ENCODE measurements around the gene ZNF554.

ZNF554 gene

GRCh38 chr19:2783781-2784145, 35.9 kb upstream of the ZNF554 start:
- no peak for DNase-seq (ENCODE audit: low read depth)
- H3K4me3 ChIP-seq (replicated peaks; ENCODE audit: low read depth, low read length): peak overlapping the region; percentile 98

DNA sequence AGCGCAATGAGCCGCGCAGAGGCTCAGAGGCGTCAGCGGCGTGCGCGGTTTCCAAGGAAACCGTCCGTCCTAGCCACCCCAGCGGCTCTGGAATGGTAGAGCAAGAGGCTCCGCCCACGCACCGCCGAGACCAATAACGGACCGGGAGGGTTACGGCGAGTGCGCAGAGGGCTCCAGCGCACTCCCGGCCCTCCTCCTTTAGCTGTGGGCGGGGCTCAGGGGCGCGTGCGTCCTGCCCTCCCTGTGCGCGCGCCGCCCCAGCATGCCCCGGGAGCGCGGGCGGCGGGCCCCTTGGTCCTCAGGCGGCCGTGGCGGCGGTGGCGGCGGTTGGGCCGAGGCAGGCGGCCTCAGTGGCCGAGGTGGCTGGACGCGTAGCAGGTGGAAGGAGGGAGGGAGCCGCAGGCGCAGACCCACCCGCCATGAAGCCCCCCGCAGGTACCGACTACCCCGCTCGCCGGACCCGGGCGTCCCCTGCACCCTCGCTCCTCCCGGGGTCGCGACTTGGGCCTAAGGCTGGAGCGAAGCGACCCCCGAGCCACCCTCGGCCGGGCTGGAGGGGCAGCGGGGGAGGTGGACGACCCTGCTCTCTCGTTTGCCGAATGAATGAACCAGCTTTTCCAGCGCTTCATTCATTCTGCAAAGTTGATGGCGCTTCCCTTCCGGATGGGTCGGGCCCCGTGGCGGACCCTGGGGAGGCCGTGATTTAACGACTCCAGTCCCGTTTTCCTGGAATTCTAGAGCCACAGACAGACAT, 34.2 kb upstream of the ZNF554 start, which contains the start of gene THOP1:
Gene THOP1 (plus strand): TSS at position 260 of the 754 bp plus-strand sequence. CDS start 160 bp downstream, at position 420.
- DNase-seq (ENCODE audit: low read depth): peak; percentile 99
- peak within 1 kb of the TSS; percentile 88 for H3K4me3 ChIP-seq (replicated peaks; ENCODE audit: low read depth, low read length)
- TF ChIP-seq, protein P1, sequence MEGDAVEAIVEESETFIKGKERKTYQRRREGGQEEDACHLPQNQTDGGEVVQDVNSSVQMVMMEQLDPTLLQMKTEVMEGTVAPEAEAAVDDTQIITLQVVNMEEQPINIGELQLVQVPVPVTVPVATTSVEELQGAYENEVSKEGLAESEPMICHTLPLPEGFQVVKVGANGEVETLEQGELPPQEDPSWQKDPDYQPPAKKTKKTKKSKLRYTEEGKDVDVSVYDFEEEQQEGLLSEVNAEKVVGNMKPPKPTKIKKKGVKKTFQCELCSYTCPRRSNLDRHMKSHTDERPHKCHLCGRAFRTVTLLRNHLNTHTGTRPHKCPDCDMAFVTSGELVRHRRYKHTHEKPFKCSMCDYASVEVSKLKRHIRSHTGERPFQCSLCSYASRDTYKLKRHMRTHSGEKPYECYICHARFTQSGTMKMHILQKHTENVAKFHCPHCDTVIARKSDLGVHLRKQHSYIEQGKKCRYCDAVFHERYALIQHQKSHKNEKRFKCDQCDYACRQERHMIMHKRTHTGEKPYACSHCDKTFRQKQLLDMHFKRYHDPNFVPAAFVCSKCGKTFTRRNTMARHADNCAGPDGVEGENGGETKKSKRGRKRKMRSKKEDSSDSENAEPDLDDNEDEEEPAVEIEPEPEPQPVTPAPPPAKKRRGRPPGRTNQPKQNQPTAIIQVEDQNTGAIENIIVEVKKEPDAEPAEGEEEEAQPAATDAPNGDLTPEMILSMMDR (IDR thresholded peaks at IDR 0.05; ENCODE audit: low read length, missing control alignments): no peak

More at GRCh38 chr19:2783781-2784145, 35.9 kb upstream of the ZNF554 start:
- TF ChIP-seq, protein P1 (IDR thresholded peaks at IDR 0.05; ENCODE audit: low read length, missing control alignments): no peak

GRCh38 chr19:2787115-2787514, 32.6 kb upstream of the ZNF554 start:
- H3K4me3 ChIP-seq (replicated peaks; ENCODE audit: low read depth, low read length): no peak overlapping the region
- DNase-seq (ENCODE audit: low read depth): no peak
- TF ChIP-seq, protein P1 (IDR thresholded peaks at IDR 0.05; ENCODE audit: low read length, missing control alignments): no peak

- no peak for DNase-seq (ENCODE audit: low read depth)
- TF ChIP-seq, protein P1 (IDR thresholded peaks at IDR 0.05; ENCODE audit: low read length, missing control alignments): no peak
- no peak overlapping the region for H3K4me3 ChIP-seq (replicated peaks; ENCODE audit: low read depth, low read length)
These were observed 31.4 kb upstream of the ZNF554 start for GRCh38 chr19:2788237-2788636.

DNA sequence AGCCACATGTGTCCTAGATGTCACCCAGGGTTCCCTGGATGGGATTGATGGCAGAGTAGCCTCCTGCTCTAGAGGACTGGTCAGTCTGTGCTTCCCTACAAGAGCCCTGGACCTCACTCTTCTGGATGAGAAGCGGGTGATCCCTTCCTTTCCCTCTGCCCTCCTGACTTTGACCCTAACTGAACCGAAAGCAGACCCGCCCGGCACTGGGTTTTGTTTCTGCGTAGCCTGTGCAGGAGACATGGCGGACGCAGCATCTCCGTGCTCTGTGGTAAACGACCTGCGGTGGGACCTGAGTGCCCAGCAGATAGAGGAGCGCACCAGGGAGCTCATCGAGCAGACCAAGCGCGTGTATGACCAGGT, 29.5 kb upstream of the ZNF554 start:
- TF ChIP-seq, protein P1 (IDR thresholded peaks at IDR 0.05; ENCODE audit: low read length, missing control alignments): no peak
- DNase-seq (ENCODE audit: low read depth): no peak
- no peak overlapping the region for H3K4me3 ChIP-seq (replicated peaks; ENCODE audit: low read depth, low read length)

DNA sequence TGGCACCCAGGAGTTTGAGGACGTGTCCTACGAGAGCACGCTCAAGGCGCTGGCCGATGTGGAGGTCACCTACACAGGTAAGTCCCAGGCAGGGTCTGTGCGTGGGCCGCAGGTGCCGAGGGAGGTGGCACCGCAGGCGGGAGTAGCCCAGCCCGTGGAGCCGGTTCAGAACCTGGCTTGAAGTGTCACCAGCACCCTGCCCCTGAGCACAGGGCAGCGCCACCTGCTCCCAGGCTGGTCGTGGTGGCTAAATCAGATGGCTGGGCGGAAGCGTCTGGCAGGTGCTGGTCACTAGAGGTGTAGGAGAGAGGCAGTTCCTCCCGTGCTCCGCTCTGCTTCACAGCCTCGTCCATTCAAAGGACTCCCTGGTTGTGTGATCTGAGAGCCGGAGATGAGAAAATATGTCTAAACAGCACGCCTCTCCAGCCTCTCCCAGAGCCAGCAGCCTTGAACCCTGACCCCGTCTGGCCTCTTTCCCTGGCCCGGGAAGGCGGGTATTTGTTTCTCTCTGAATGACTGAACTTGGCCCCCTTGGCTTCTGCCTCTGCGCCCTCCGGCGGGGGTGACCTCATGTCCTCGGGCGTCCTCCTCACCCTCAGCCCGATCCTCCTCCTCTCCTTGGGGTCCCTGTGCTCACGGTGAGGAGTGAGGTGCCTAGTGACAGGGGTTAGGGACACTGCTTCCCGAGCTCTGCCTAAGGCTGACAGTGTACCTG, 29.0 kb upstream of the ZNF554 start:
- no peak for DNase-seq (ENCODE audit: low read depth)
- H3K4me3 ChIP-seq (replicated peaks; ENCODE audit: low read depth, low read length): no peak overlapping the region
- TF ChIP-seq, protein P1 (IDR thresholded peaks at IDR 0.05; ENCODE audit: low read length, missing control alignments): no peak

Data from fibroblast of pulmonary artery (primary cell).